ENCODE results near the gene TBC1D3B. TPM values are rescaled to one million over a fixed set of nuclear protein-coding genes. Genes with fewer than 3 reads are reported as not detected.

TBC1D3B gene
- total RNA-seq, 1 experiment from 2014 or later, result 11.3 TPM

- Histone ChIP-seq H2AFZ (ENCODE audit: low read depth, low read length, poor library complexity, severe bottlenecking) (no peak overlapping the region), H3K4me3 (replicated peaks in 1 of 2; ENCODE audit: low read depth in 1 of 2, low read length in 2 of 2) (no peak overlapping the region), H3K9me3 (ENCODE audit: control insufficient read depth in 1 of 2, insufficient read depth in 1 of 2, low read depth in 1 of 2, low read length in 2 of 2) (no peaks in the 10 kb centered on the region), H4K20me1 (ENCODE audit: insufficient read depth) (no peaks in the 10 kb centered on the region), H3K9ac (ENCODE audit: low read length) (no peak overlapping the region), H3K9me2 (ENCODE audit: insufficient read depth) (no peaks in the 10 kb centered on the region), H3K36me3 (ENCODE audit: control insufficient read depth in 1 of 2, insufficient read depth in 2 of 2, low read length in 2 of 2) (no peaks in the 10 kb centered on the region), H3K79me2 (ENCODE audit: insufficient read depth, low read length) (no peaks in the 10 kb centered on the region), H3K27me3 (ENCODE audit: insufficient read depth, low read length) (0 out of 2 replicates have a peak, but pooled peaks cover 8% of the 10 kb centered on the region), H3K27ac (ENCODE audit: low read depth, low read length) (no peak overlapping the region), H3K4me2 (ENCODE audit: low read length) (no peak overlapping the region), H3K4me1 (ENCODE audit: control insufficient read depth in 1 of 2, insufficient read depth in 2 of 2, low read length in 2 of 2) (peaks cover 0 to 4% of the 10 kb centered on the region in 2 experiments; a peak in 2 of 4 replicates)
- DNase-seq (ENCODE audit: low read depth, low spot score), result no peak
- POLR2A ChIA-PET, result no interaction called here
- intact Hi-C loops (cut with micrococcal nuclease), result no loop called here
- CTCF ChIA-PET, result no interaction called here
- RAD21 ChIA-PET (ENCODE audit: low non-redundant PET in 1 of 2, low total read pairs in 2 of 2, uncharacterized antibody in 2 of 2, unreplicated experiment in 2 of 2), result no interaction called here
- no TSS peak for BruUV-seq (replicated peaks)
- no peak for ATAC-seq
- TF ChIP-seq TCF7L2 (IDR thresholded peaks at IDR 0.05; ENCODE audit: borderline replicate concordance, extremely low read depth, insufficient read depth, insufficient read length) (no peak), REST (IDR thresholded peaks at IDR 0.05; ENCODE audit: low read depth) (no peak), ZNF274 (IDR thresholded peaks at IDR 0.05; ENCODE audit: low read depth, low read length) (no peak), ZBTB33 (IDR thresholded peaks at IDR 0.05; ENCODE audit: extremely low read depth, insufficient replicate concordance, low read length) (no peak), MAX (IDR thresholded peaks at IDR 0.05) (no peak), POLR2AphosphoS5 (IDR thresholded peaks at IDR 0.05; ENCODE audit: low read depth, low read length) (no peak), SP1 (IDR thresholded peaks at IDR 0.05; ENCODE audit: low read depth) (no peak), ATF3 (IDR thresholded peaks at IDR 0.05) (no peak), EGR1 (IDR thresholded peaks at IDR 0.05; ENCODE audit: low read depth) (no peak), ZFX (IDR thresholded peaks at IDR 0.05) (no peak), SIN3A (IDR thresholded peaks at IDR 0.05; ENCODE audit: low read depth) (no peak), FOSL1 (IDR thresholded peaks at IDR 0.05; ENCODE audit: low read depth) (no peak), CTCF (IDR thresholded peaks at IDR 0.05 in 2 of 3, conservative IDR thresholded peaks at IDR 0.05 in 1 of 3; ENCODE audit: borderline replicate concordance in 1 of 3, insufficient read depth in 1 of 3, low read depth in 2 of 3, low read length in 2 of 3) (no peak)
Measured at GRCh38 chr17:36204724-36205500, 28.5 kb upstream of the TBC1D3B start.
